IMR-90 (cell line): ENCODE measurements around the gene LHFPL6. TPM values are rescaled to one million over a fixed set of nuclear protein-coding genes. Genes with fewer than 3 reads are reported as not detected.

Experiments
- ATAC-seq: fragments of 200-7000 bp; cut with Tn5 transposase; 2 replicates; pipeline ENCODE4 v1.9.1; 2020; ENCODE audit warnings: low read depth, mild to moderate bottlenecking, moderate library complexity
- BruUV-seq: library from RNA; stranded (reverse); fragments of 400-500 nt; replicated peaks from 2 replicates; lab custom pipeline; 2021; lab: Mats Ljungman, UMichigan
- CTCF ChIA-PET: fragments of 300-600 bp; formaldehyde crosslinking; extraction: SDS; loops from one replicate; lab custom pipeline; 2021; ENCODE audit warnings: antibody characterized with exemption; lab: Yijun Ruan, JAX
- POLR2A ChIA-PET: fragments of 300-600 bp; sonication (Branson Sonifier 250); formaldehyde crosslinking; loops from one replicate; lab custom pipeline; 2022; ENCODE audit warnings: antibody characterized with exemption; ENCODE audit not compliant: unreplicated experiment; lab: Charles Lee
- DNase-seq: peaks from one replicate; pipeline ENCODE4 v3.0.0; 2013
- H2AFZ ChIP-seq: replicated peaks from 2 replicates; pipeline ENCODE3; 2013; ENCODE audit warnings: low read length, mild to moderate bottlenecking; ENCODE audit not compliant: poor library complexity
- H2AK5ac ChIP-seq: 2 replicates; pipeline ENCODE4 v1.6.1; 2013; ENCODE audit warnings: low read depth, low read length, inconsistent platforms
- H2AK9ac ChIP-seq: replicated peaks from 2 replicates; pipeline ENCODE3; 2013; ENCODE audit warnings: mild to moderate bottlenecking, low read depth, low read length, moderate library complexity; ENCODE audit not compliant: poor library complexity
- H2BK120ac ChIP-seq: 2 replicates; pipeline ENCODE4 v1.6.1; 2013; ENCODE audit warnings: low read depth, low read length, inconsistent platforms
- H2BK15ac ChIP-seq: 3 replicates; pipeline ENCODE4 v1.6.1; 2013; ENCODE audit warnings: low read depth, low read length, inconsistent platforms
- H2BK20ac ChIP-seq: 2 replicates; pipeline ENCODE4 v1.6.1; 2013; ENCODE audit warnings: low read depth, mild to moderate bottlenecking, inconsistent platforms, low read length, moderate library complexity
- H2BK5ac ChIP-seq: 2 replicates; pipeline ENCODE4 v1.6.1; 2013; ENCODE audit warnings: mild to moderate bottlenecking, low read depth, low read length, inconsistent platforms; ENCODE audit not compliant: poor library complexity, severe bottlenecking
- H3K14ac ChIP-seq: replicated peaks from 2 replicates; pipeline ENCODE4 v1.6.1; 2013; ENCODE audit warnings: low read depth, low read length, inconsistent platforms
- H3K18ac ChIP-seq: 2 replicates; pipeline ENCODE4 v1.6.1; 2013; ENCODE audit warnings: low read depth, low read length, control low read depth
- H3K23ac ChIP-seq: 2 replicates; pipeline ENCODE4 v1.6.1; 2013; ENCODE audit warnings: low read depth, low read length, inconsistent platforms
- H3K27ac ChIP-seq: 2 replicates; pipeline ENCODE4 v1.5.1; 2013; ENCODE audit warnings: mild to moderate bottlenecking, control low read depth, low read length; ENCODE audit not compliant: insufficient read depth
- H3K27me3 ChIP-seq: 2 replicates; pipeline ENCODE4 v1.6.1; 2013; ENCODE audit warnings: low read length; ENCODE audit not compliant: control insufficient read depth, insufficient read depth
- H3K36me3 ChIP-seq: 2 replicates; pipeline ENCODE4 v1.6.1; 2013; ENCODE audit warnings: low read length, mixed read lengths; ENCODE audit not compliant: control insufficient read depth, insufficient read depth
- H3K4ac ChIP-seq: 2 replicates; pipeline ENCODE4 v1.6.1; 2013; ENCODE audit warnings: low read depth, low read length, inconsistent platforms
- H3K4me1 ChIP-seq: 2 replicates; pipeline ENCODE4 v1.6.1; 2013; ENCODE audit warnings: low read length, mixed read lengths; ENCODE audit not compliant: control insufficient read depth, insufficient read depth
- H3K4me2 ChIP-seq: 2 replicates; pipeline ENCODE4 v1.6.1; 2013; ENCODE audit warnings: low read depth, mild to moderate bottlenecking, control low read depth, low read length, moderate library complexity
- H3K4me3 ChIP-seq: 2 replicates; pipeline ENCODE4 v1.5.1; 2013; ENCODE audit warnings: low read depth, mild to moderate bottlenecking, control low read depth, low read length, moderate library complexity; ENCODE audit not compliant: insufficient read depth
- H3K56ac ChIP-seq: 2 replicates; pipeline ENCODE4 v1.6.1; 2013; ENCODE audit warnings: low read length, inconsistent platforms; ENCODE audit not compliant: insufficient read depth; ENCODE audit errors: extremely low read depth
- H3K79me1 ChIP-seq, 2 experiments: 2 replicates each; pipeline ENCODE4 v1.6.1; 2013; ENCODE audit warnings: low read length in 2 of 2, inconsistent platforms in 1 of 2, low read depth in 1 of 2
- H3K9ac ChIP-seq: 2 replicates; pipeline ENCODE4 v1.6.1; 2013; ENCODE audit warnings: low read depth, low read length, control low read depth
- H3K9me1 ChIP-seq: 2 replicates; pipeline ENCODE4 v1.6.1; 2013; ENCODE audit warnings: low read length, inconsistent platforms; ENCODE audit not compliant: insufficient read depth
- H3K9me3 ChIP-seq: 2 replicates; pipeline ENCODE4 v1.6.1; 2013; ENCODE audit warnings: low read length; ENCODE audit not compliant: control insufficient read depth, insufficient read depth
- H4K20me1 ChIP-seq: 2 replicates; pipeline ENCODE4 v1.6.1; 2013; ENCODE audit warnings: low read length, inconsistent platforms; ENCODE audit not compliant: insufficient read depth
- H4K5ac ChIP-seq: 2 replicates; pipeline ENCODE4 v1.6.1; 2013; ENCODE audit warnings: mild to moderate bottlenecking, low read depth, low read length, control low read depth
- H4K8ac ChIP-seq, 2 experiments: 2 replicates each; pipeline ENCODE4 v1.6.1; 2013; ENCODE audit warnings: low read depth in 2 of 2, low read length in 2 of 2, control low read depth in 1 of 2, inconsistent platforms in 1 of 2
- H4K91ac ChIP-seq: 2 replicates; pipeline ENCODE4 v1.6.1; 2013; ENCODE audit warnings: low read depth, low read length, inconsistent platforms; ENCODE audit not compliant: insufficient read depth
- CEBPB ChIP-seq: IDR thresholded peaks from 2 replicates; pipeline ENCODE4 v1.6.1; 2012; ENCODE audit warnings: low read depth, low read length, improper control_type of control experiment
- MAZ ChIP-seq: IDR thresholded peaks from 2 replicates; pipeline ENCODE4 v1.6.1; 2012; ENCODE audit warnings: low read depth, mild to moderate bottlenecking, low read length, improper control_type of control experiment, moderate library complexity, borderline replicate concordance
- POLR2A ChIP-seq: IDR thresholded peaks from 2 replicates; pipeline ENCODE4 v1.6.1; 2012; ENCODE audit warnings: mild to moderate bottlenecking, low read depth, low read length
- WGBS, 2 experiments: methylation state at CpG; one replicate each; pipeline versions ENCODE4 v1.1.5 to v1.1.7; 2013; ENCODE audit warnings: missing lambda C conversion rate in 2 of 2; ENCODE audit not compliant: insufficient read length in 1 of 2; ENCODE audit errors: extremely low coverage in 2 of 2; 5-methylcytosine and 5-hydroxymethylcytosine counted together
- dilution Hi-C: fragments of 300-500 bp; cut with HindIII; formaldehyde crosslinking; loops from one replicate; pipeline ENCODE4 v1.14.3; 2018; ENCODE audit warnings: low sequenced_read_pairs; ENCODE audit not compliant: unreplicated experiment
- in situ Hi-C: fragments of 300-500 bp; cut with MboI; formaldehyde crosslinking; loops from 3 replicates; pipeline ENCODE4 v1.14.3; 2019; ENCODE audit warnings: low sequenced_read_pairs, inconsistent platforms, mixed read lengths
- intact Hi-C: fragments of 100-400 bp; cut with micrococcal nuclease; formaldehyde crosslinking; loops from 2 replicates; pipeline ENCODE4 v1.10.0; 2022
- polyA plus RNA-seq, 3 experiments: library from polyadenylated mRNA; depleted of rRNA; stranded (reverse); fragments of >200 nt; gene quantifications; 2 replicates each; pipeline ENCODE4 v1.2.3, GENCODE V29; 2012; ENCODE audit warnings: low replicate concordance in 1 of 3
- total RNA-seq: library from RNA; depleted of rRNA; stranded (reverse); fragments of >200 nt; gene quantifications from 2 replicates; pipeline ENCODE4 v1.2.3, GENCODE V29; 2012
- TF ChIP-seq, protein P1 (sequence below): fragments of 150-350 bp; IDR thresholded peaks from 2 replicates; pipeline ENCODE4 v1.6.1; 2017; ENCODE audit warnings: mild to moderate bottlenecking, antibody characterized with exemption, low read length, low read depth
- TF ChIP-seq, protein P2 (sequence below): fragments of 150-350 bp; IDR thresholded peaks from 2 replicates; pipeline ENCODE4 v1.6.1; 2016; ENCODE audit warnings: low read depth, mild to moderate bottlenecking, low read length, moderate library complexity, borderline replicate concordance

Gene LHFPL6
- total and polyA plus RNA-seq, 2 of the 4 experiments (the other 2 are of a cell fraction) = 24.7 to 36.1 TPM

DNA sequence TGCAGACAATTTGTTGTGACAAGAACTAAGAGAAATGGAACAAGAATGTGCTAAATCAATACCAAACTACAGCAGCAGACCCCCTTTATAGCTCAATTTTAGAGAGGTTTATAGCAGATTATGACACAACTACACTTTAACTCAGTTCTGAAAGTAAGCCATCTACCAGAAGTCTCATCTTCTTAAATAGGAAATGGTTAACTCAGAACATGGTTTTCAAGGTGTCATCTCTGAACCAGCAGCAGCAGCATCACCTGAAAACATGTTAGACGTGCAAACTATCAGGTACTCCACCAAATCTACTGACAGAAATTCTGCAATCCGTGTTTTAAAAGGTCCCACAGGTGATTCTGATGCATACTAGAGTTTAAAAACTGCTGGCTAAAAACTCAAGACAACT, 6.8 kb downstream of the LHFPL6 start:
- Histone ChIP-seq H3K27me3 (no peaks in the 10 kb centered on the region), H2AFZ (no peak overlapping the region), H3K23ac (0 out of 2 replicates have a peak overlapping the region, but pooled peaks have one; percentile 31), H3K9me3 (no peaks in the 10 kb centered on the region), H4K8ac (no peak overlapping the region), H3K9me1 (peaks cover 14% of the 10 kb centered on the region), H2BK20ac (no peak overlapping the region; the same call in 1 of the 2 replicates), H3K9ac (no peak overlapping the region), H3K4me1 (peaks cover 17% of the 10 kb centered on the region), H3K4me3 (no peak overlapping the region), H4K91ac (no peak overlapping the region), H3K36me3 (peaks cover 7% of the 10 kb centered on the region), H4K5ac (no peak overlapping the region; the same call in 1 of the 2 replicates), H3K14ac (no peak overlapping the region), H3K18ac (no peak overlapping the region), H3K4me2 (no peak overlapping the region), H3K4ac (no peak overlapping the region), H4K20me1 (no peaks in the 10 kb centered on the region), H2BK15ac (no peak overlapping the region), H3K27ac (no peak overlapping the region), H3K56ac (no peak overlapping the region), H3K79me1 (peaks cover 17 to 46% of the 10 kb centered on the region in 2 experiments), H2AK5ac (no peak overlapping the region), H2AK9ac (no peak overlapping the region), H2BK5ac (no peak overlapping the region), H2BK120ac (no peak overlapping the region)
- TF ChIP-seq POLR2A (no peak), CEBPB (no peak), MAZ (no peak)
- TF ChIP-seq, protein P1, sequence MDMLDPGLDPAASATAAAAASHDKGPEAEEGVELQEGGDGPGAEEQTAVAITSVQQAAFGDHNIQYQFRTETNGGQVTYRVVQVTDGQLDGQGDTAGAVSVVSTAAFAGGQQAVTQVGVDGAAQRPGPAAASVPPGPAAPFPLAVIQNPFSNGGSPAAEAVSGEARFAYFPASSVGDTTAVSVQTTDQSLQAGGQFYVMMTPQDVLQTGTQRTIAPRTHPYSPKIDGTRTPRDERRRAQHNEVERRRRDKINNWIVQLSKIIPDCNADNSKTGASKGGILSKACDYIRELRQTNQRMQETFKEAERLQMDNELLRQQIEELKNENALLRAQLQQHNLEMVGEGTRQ = no peak
- TF ChIP-seq, protein P2, sequence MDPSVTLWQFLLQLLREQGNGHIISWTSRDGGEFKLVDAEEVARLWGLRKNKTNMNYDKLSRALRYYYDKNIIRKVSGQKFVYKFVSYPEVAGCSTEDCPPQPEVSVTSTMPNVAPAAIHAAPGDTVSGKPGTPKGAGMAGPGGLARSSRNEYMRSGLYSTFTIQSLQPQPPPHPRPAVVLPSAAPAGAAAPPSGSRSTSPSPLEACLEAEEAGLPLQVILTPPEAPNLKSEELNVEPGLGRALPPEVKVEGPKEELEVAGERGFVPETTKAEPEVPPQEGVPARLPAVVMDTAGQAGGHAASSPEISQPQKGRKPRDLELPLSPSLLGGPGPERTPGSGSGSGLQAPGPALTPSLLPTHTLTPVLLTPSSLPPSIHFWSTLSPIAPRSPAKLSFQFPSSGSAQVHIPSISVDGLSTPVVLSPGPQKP = no peak
- ATAC-seq (no peak), DNase-seq (no peak)
- ChIA-PET CTCF (interaction anchor here (1.0 kb wide), 1 partner anchor 43 kb away, joined by 3 read pairs; no protein-coding TSS in a partner anchor), POLR2A (no interaction called here)
- BruUV-seq = no TSS peak
- WGBS, 2 experiments = no CpG with 5 or more reads among the region's 2 CpGs
- dilution Hi-C loops = no loop called here
- in situ Hi-C loops = no loop called here
- intact Hi-C loops = no loop called here
